ENCODE data around the gene FGA. TPM values are rescaled to one million over a fixed set of nuclear protein-coding genes. Genes with fewer than 3 reads are reported as not detected.

Gene FGA
- total RNA-seq, 1 donor from 2014 or later = 13.5 TPM

GRCh38 chr4:154579927-154580326 lies 10.6 kb downstream of the FGA start:
- no peak overlapping the region for H3K27ac Mint-ChIP-seq
- no peak for TF ChIP-seq CTCF (IDR thresholded peaks at IDR 0.05; ENCODE audit: unreplicated experiment)
- DNase-seq (ENCODE audit: low spot score, unreplicated experiment) = no peak
- peaks cover 5% of the 10 kb centered on the region for H3K9me3 Mint-ChIP-seq (ENCODE audit: low read depth)
- no peak overlapping the region for H3K4me3 Mint-ChIP-seq (ENCODE audit: low read depth)
- H3K4me1 Mint-ChIP-seq (ENCODE audit: low read depth) = peaks cover 3% of the 10 kb centered on the region
- peaks cover 6% of the 10 kb centered on the region for H3K36me3 Mint-ChIP-seq (ENCODE audit: insufficient read depth)
- no peaks in the 10 kb centered on the region for H3K27me3 Mint-ChIP-seq

- Mint-ChIP-seq H3K4me1 (ENCODE audit: low read depth) (peaks cover 3% of the 10 kb centered on the region), H3K36me3 (ENCODE audit: insufficient read depth) (no peaks in the 10 kb centered on the region), H3K9me3 (ENCODE audit: low read depth) (no peaks in the 10 kb centered on the region), H3K27me3 (no peaks in the 10 kb centered on the region), H3K4me3 (ENCODE audit: low read depth) (no peak overlapping the region), H3K27ac (no peak overlapping the region)
- TF ChIP-seq CTCF (IDR thresholded peaks at IDR 0.05; ENCODE audit: unreplicated experiment) = no peak
- no peak for DNase-seq (ENCODE audit: low spot score, unreplicated experiment)
These were observed 11.6 kb downstream of the FGA start for GRCh38 chr4:154578919-154579318.

- no peaks in the 10 kb centered on the region for H3K27me3 Mint-ChIP-seq
- no peak for DNase-seq (ENCODE audit: low spot score, unreplicated experiment)
- no peaks in the 10 kb centered on the region for H3K9me3 Mint-ChIP-seq (ENCODE audit: low read depth)
- H3K27ac Mint-ChIP-seq = no peak overlapping the region
- H3K36me3 Mint-ChIP-seq (ENCODE audit: insufficient read depth) = no peaks in the 10 kb centered on the region
- peaks cover 3% of the 10 kb centered on the region for H3K4me1 Mint-ChIP-seq (ENCODE audit: low read depth)
- H3K4me3 Mint-ChIP-seq (ENCODE audit: low read depth) = no peak overlapping the region
- TF ChIP-seq CTCF (IDR thresholded peaks at IDR 0.05; ENCODE audit: unreplicated experiment) = no peak
These were observed 13.2 kb downstream of the FGA start for GRCh38 chr4:154577324-154577723.

- no peak for DNase-seq (ENCODE audit: low spot score, unreplicated experiment)
- H3K27me3 Mint-ChIP-seq = no peaks in the 10 kb centered on the region
- no peak for TF ChIP-seq CTCF (IDR thresholded peaks at IDR 0.05; ENCODE audit: unreplicated experiment)
- H3K27ac Mint-ChIP-seq = no peak overlapping the region
- H3K4me3 Mint-ChIP-seq (ENCODE audit: low read depth) = no peak overlapping the region
- H3K9me3 Mint-ChIP-seq (ENCODE audit: low read depth) = peaks cover 6% of the 10 kb centered on the region
- peaks cover 4% of the 10 kb centered on the region for H3K36me3 Mint-ChIP-seq (ENCODE audit: insufficient read depth)
- H3K4me1 Mint-ChIP-seq (ENCODE audit: low read depth) = peaks cover 3% of the 10 kb centered on the region
These were observed 16.2 kb downstream of the FGA start for GRCh38 chr4:154574311-154574710.

GRCh38 chr4:154573190-154573870 lies 17.2 kb downstream of the FGA start:
- DNase-seq (ENCODE audit: low spot score, unreplicated experiment) = no peak
- Mint-ChIP-seq H3K27ac (no peak overlapping the region), H3K4me1 (ENCODE audit: low read depth) (peaks cover 3% of the 10 kb centered on the region), H3K4me3 (ENCODE audit: low read depth) (no peak overlapping the region), H3K27me3 (no peaks in the 10 kb centered on the region), H3K9me3 (ENCODE audit: low read depth) (peaks cover 6% of the 10 kb centered on the region), H3K36me3 (ENCODE audit: insufficient read depth) (peaks cover 4% of the 10 kb centered on the region)
- TF ChIP-seq CTCF (IDR thresholded peaks at IDR 0.05; ENCODE audit: unreplicated experiment) = no peak

All from progenitor cell of endocrine pancreas (in vitro differentiated cells).